CD4-positive, alpha-beta T cell treated with Interleukin-15 for 1 hour (primary cell): ENCODE data around the gene ANAPC4.
A peak's percentile ranks its signal among the peaks of the same experiment; 100 is the strongest.

Source experiments
- DNase-seq: peaks from one replicate; pipeline ENCODE4 v3.0.0-alpha.2; 2020

Gene ANAPC4

DNA sequence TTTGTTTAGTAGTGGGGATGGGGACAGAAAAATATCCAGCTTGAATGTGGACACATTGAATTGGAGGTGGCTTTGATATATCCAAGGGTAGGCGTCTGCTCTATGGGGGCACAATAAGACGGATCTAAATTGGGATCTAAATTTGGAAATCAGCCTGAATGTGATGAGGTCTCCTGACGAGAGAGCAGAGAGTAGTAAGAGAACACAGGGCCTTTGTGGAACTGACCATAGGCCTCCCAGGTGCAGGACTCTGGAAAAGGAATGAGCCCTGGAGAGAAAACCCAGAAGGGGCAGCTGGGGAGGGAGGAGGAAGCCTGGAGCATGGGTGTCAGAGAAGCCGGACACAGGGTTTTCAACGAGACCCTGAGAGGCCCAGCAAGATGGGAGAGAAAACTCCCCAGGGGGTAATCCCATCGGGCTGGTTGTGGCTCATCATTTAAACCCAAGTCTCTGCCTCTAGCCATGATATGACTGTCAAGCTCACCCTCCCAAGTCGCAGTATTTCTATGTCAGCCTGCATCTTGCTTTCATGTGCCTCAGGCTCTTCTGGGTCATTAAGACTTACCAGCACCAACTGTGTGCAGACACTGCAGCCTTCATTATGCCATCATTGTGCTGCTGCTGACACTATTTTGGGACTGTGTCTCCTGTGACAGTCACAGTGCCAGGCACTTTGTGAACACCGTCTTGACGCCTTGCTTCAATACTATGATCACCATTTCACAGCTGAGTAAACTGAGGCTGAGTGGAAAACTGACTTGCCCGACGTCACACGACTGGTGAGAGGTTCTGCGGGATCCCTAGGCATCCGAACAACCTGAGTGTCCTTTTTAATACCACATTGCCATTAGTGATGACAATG is 57.1 kb downstream of the ANAPC4 start:
- DNase-seq: no peak

- DNase-seq: no peak
Observed at GRCh38 chr4:25437926-25438325, 60.9 kb downstream of the ANAPC4 start.

DNA sequence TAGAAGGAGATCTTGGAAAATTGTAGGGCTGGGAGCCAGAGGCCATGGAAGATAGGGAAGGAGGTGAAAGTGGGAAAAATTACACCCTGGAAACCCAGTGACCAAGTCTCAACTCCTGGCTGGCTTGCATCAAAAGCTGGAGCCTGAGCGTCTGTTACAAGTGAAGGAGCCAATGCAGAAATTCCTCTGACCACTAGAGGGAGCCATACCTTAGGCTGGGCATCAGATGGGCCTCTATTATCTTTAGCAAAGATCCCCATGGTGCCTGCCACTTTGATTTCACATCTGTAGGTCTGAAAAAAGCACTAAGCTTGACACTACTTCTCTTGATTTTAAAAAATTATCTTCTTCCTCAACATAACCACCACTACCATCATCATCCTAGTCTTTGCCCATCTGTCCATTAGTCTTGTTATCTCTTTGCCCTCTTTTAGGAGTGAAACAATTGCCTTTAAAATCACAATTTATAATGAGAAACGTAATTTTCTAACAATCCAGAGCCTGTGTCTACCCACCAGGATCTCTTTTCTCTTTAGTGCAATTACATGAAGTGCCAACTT is 62.9 kb downstream of the ANAPC4 start:
- DNase-seq: peak; percentile 22

- no peak for DNase-seq
Observed at GRCh38 chr4:25440478-25441030, 63.5 kb downstream of the ANAPC4 start.

DNA sequence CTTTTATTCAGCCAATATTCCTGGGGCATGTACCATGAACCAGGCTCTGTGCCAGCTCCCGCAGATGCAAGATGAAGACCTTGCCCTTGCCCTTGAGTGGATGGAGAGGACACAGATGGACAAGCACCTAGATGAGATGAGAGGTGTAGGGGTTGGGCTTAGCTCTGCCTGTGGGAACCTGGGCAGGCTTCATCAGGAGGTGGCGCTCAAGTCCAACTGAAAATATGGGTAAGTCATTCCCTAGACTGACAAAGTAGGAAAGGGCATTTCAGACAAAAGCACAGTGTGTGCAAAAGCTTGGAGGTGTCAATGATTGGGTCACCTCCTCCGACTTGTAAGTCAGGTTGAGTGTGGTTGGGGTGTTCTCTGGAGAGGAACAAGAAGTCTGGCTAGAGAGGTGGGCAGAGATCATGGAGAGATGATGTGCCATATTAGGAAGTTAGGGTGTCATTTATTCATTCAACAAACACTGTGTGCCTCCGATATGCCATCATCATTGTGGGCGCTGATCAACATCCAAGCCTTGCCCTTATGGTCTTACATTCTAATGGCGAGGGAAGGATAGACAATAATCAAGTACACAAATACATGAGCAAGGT is 64.6 kb downstream of the ANAPC4 start:
- no peak for DNase-seq

DNA sequence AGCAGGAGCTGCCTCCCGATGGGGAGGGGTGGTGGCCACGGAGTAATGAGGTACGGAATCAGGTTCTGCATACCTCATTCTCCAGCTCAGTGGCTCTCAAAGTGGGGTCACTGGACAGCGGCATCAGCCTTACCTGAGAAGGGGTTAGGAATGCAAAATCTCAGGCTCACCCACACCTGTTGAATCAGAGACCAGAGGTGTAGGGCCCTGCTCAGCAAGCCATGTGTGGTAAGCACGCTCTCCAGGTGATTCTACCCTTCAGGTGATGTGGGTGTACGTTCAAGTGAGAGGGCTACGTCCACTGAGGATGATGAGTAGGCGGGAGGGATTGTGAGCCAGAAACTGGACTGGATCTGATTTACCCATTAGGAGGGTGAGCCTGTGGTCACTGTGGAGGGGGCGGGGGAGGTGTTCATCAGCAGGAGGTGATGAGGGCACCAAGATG is 65.8 kb downstream of the ANAPC4 start:
- DNase-seq: no peak

DNA sequence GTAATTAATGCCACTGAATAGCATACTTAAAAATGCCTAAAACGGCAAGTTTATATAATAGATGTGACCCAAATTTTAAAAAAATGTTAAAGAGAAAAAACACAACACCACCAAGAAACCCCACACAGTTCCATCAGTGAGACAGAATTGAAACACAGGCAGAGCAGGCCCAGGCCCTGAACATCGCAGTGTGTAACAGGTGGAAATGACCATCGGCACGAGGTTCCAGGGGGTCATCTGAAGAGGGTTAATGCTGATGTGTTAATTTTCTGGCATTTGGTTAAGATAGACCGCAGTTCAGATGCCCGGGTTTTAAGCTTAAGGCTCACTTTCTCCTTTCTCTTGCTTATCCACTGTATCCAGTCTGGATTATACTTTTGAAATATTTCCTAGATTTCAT is 66.8 kb downstream of the ANAPC4 start:
- no peak for DNase-seq

GRCh38 chr4:25446611-25447010 is 69.5 kb downstream of the ANAPC4 start:
- no peak for DNase-seq

DNA sequence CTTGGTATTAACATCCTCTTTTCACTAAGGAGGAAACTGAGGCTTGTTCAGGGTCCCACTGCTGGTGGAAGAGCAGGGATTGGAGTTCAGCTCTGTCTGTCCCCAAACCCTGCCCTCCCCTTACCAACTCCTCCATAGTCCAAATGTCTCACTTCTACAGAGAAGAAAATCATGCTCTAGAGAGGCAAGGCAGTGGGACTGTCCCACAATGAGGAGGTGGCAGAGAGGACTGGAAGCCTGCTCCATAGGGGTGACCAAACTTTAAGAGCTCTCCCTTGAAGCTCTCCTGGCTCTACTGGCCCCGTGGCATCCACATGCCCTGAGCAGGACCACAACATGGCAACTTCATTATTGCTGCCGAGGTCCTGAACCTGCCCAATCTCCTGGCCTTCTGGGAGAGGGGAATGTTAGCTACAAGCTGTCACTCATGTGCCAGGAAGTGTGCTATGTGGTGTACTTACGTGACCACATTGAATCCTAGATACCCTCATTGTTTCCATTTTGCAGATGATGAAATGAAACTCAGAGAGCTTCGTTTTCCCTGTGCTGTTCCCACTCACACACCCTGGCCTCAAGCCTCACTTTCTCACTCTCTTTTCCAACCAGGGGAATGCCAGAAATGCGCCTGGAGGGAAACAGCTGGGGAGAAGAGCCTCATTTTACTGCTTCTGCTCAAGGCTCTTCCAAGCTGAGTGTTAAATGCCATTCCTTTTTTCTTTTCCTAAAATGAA is 71.5 kb downstream of the ANAPC4 start:
- no peak for DNase-seq

- DNase-seq: no peak
Observed at GRCh38 chr4:25449270-25449669, 72.2 kb downstream of the ANAPC4 start.

DNA sequence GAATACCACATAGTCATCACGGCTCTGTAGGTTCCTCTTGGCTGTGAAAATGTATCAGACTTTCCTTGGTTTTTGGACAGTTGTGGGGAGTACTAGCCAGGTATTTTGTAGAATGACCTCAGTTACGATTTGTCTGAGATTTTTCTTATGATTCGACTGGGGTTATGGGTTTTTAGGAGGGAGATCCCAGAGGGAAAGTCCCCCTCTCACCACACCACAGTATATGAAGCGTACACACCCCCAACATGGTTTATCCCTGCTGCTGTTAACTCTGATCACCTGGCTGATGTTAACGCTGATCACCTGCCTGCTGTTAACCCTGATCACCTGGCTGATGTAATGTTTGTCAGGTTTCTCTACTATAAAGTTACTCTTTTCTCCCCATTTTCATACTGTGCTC is 72.6 kb downstream of the ANAPC4 start:
- no peak for DNase-seq

DNA sequence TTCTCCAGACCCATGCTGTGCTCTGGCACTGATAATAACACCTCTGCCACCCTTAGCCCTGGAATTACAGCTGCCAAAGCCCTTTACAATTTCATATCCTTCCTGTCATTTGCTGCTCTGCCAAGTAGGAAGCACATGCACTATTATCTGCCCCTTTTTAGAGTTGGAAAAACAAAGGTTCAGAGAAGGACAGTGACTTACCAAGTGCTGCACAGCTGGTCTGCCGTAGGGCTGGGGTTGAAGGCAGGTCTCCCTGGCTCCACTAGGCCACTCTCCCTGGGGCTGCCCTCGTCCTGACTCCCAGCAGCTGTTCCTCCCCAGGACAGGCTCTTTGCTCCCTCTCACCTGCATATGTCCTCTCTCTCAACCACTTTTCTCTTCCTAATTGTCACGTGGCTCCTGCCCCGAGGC is 73.4 kb downstream of the ANAPC4 start:
- DNase-seq: no peak

- no peak for DNase-seq
Observed at GRCh38 chr4:25451676-25452075, 74.6 kb downstream of the ANAPC4 start.

GRCh38 chr4:25452081-25452480 is 75.0 kb downstream of the ANAPC4 start:
- no peak for DNase-seq

DNA sequence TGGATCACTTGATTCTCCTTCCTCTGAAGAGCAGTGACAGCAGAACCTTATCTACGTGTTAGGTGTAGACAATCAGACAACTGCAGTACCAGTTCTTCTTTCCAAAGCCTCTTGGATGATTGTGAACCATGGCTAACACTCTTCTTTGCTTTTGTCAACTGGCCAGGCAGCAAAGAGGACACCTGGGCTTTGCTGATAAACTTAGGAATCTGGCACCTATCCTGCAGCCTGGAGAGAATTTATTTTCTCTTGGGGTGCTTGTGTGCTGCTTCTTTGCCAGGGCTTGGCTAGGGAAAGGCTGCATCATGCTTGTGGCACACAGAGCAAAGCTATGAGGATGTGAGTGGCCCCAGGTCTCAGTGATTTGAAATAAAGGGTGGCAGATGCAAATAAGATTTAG is 77.4 kb downstream of the ANAPC4 start:
- DNase-seq: no peak

GRCh38 chr4:25457053-25457715 is 80.1 kb downstream of the ANAPC4 start:
- DNase-seq: no peak

GRCh38 chr4:25466966-25467697 is 90.1 kb downstream of the ANAPC4 start:
- DNase-seq: no peak

GRCh38 chr4:25467843-25468242 is 90.8 kb downstream of the ANAPC4 start:
- DNase-seq: no peak
